H9 (cell line): ENCODE measurements around the gene PLD1. TPM values are rescaled to one million over a fixed set of nuclear protein-coding genes. Genes with fewer than 3 reads are reported as not detected.

Experiments
- DNase-seq: peaks from one replicate; pipeline ENCODE4 v3.0.0-alpha.2; 2017
- H2AFZ ChIP-seq: one replicate; pipeline ENCODE4 v1.6.1; 2013; ENCODE audit warnings: mild to moderate bottlenecking, low read length, control low read depth, moderate library complexity
- H2AK5ac ChIP-seq: 2 replicates; pipeline ENCODE4 v1.6.1; 2013; ENCODE audit warnings: low read length, control low read depth, mixed read lengths; ENCODE audit not compliant: insufficient read length
- H2BK120ac ChIP-seq: one replicate; pipeline ENCODE4 v1.6.1; 2013; ENCODE audit warnings: low read depth, mild to moderate bottlenecking, low read length, control low read depth, inconsistent platforms; ENCODE audit not compliant: poor library complexity, severe bottlenecking
- H2BK12ac ChIP-seq: 2 replicates; pipeline ENCODE4 v1.6.1; 2013; ENCODE audit warnings: low read length, control low read depth, mixed read lengths, low read depth; ENCODE audit not compliant: insufficient read length
- H2BK15ac ChIP-seq: 2 replicates; pipeline ENCODE4 v1.6.1; 2013; ENCODE audit warnings: low read depth, low read length, control low read depth
- H2BK20ac ChIP-seq: one replicate; pipeline ENCODE4 v1.6.1; 2013; ENCODE audit warnings: low read depth, mild to moderate bottlenecking, low read length, control low read depth, inconsistent platforms; ENCODE audit not compliant: poor library complexity, severe bottlenecking
- H2BK5ac ChIP-seq: 2 replicates; pipeline ENCODE4 v1.6.1; 2013; ENCODE audit warnings: low read length, control low read depth, mixed read lengths; ENCODE audit not compliant: insufficient read length
- H3K14ac ChIP-seq: 2 replicates; pipeline ENCODE4 v1.6.1; 2013; ENCODE audit warnings: low read length, control low read depth; ENCODE audit not compliant: insufficient read depth
- H3K18ac ChIP-seq: 2 replicates; pipeline ENCODE4 v1.6.1; 2013; ENCODE audit warnings: low read depth, mild to moderate bottlenecking, mixed read lengths, low read length, control low read depth; ENCODE audit not compliant: insufficient read length
- H3K23ac ChIP-seq: 2 replicates; pipeline ENCODE4 v1.6.1; 2013; ENCODE audit warnings: low read length, control low read depth, mixed read lengths, low read depth; ENCODE audit not compliant: insufficient read length
- H3K23me2 ChIP-seq: 2 replicates; pipeline ENCODE4 v1.6.1; 2013; ENCODE audit warnings: low read depth, mild to moderate bottlenecking, mixed read lengths, low read length, control low read depth; ENCODE audit not compliant: insufficient read length, poor library complexity, severe bottlenecking
- H3K27ac ChIP-seq: 2 replicates; pipeline ENCODE4 v1.5.1; 2013; ENCODE audit warnings: low read length, control low read depth, mixed read lengths, low read depth; ENCODE audit not compliant: insufficient read length
- H3K27me3 ChIP-seq: 2 replicates; pipeline ENCODE4 v1.6.1; 2013; ENCODE audit warnings: low read length, control low read depth, inconsistent platforms; ENCODE audit not compliant: insufficient read depth
- H3K4ac ChIP-seq: 2 replicates; pipeline ENCODE4 v1.6.1; 2013; ENCODE audit warnings: low read depth, mild to moderate bottlenecking, control low read depth, inconsistent platforms, low read length, moderate library complexity
- H3K4me1 ChIP-seq: 2 replicates; pipeline ENCODE4 v1.6.1; 2013; ENCODE audit warnings: low read length, control low read depth, inconsistent platforms; ENCODE audit not compliant: insufficient read depth
- H3K4me2 ChIP-seq: 2 replicates; pipeline ENCODE4 v1.6.1; 2013; ENCODE audit warnings: low read length, control low read depth, mixed read lengths; ENCODE audit not compliant: insufficient read length, insufficient read depth
- H3K56ac ChIP-seq: 2 replicates; pipeline ENCODE4 v1.6.1; 2013; ENCODE audit warnings: low read depth, mild to moderate bottlenecking, mixed read lengths, low read length, control low read depth; ENCODE audit not compliant: insufficient read length
- H3K79me1 ChIP-seq: 2 replicates; pipeline ENCODE4 v1.6.1; 2013; ENCODE audit warnings: low read depth, mild to moderate bottlenecking, moderate library complexity, low read length, control low read depth, inconsistent platforms; ENCODE audit not compliant: insufficient read depth, poor library complexity, severe bottlenecking
- H3K79me2 ChIP-seq: 2 replicates; pipeline ENCODE4 v1.6.1; 2013; ENCODE audit warnings: low read length, control low read depth, inconsistent platforms; ENCODE audit not compliant: insufficient read depth
- H3K9ac ChIP-seq: 2 replicates; pipeline ENCODE4 v1.6.1; 2013; ENCODE audit warnings: low read length, control low read depth, mixed read lengths; ENCODE audit not compliant: insufficient read length; ENCODE audit errors: extremely low read depth
- H3K9me3 ChIP-seq: one replicate; pipeline ENCODE4 v1.6.1; 2013; ENCODE audit warnings: low read depth, low read length, inconsistent platforms; ENCODE audit not compliant: control insufficient read depth
- H3T11ph ChIP-seq: one replicate; pipeline ENCODE4 v1.6.1; 2013; ENCODE audit warnings: mild to moderate bottlenecking, low read length, control low read depth, inconsistent platforms
- H4K20me1 ChIP-seq: one replicate; pipeline ENCODE4 v1.6.1; 2013; ENCODE audit not compliant: control insufficient read depth, insufficient read length, insufficient read depth
- H4K5ac ChIP-seq: 2 replicates; pipeline ENCODE4 v1.6.1; 2013; ENCODE audit warnings: low read depth, mild to moderate bottlenecking, mixed read lengths, low read length, control low read depth; ENCODE audit not compliant: insufficient read length
- H4K8ac ChIP-seq: replicated peaks from 2 replicates; pipeline ENCODE4 v1.6.1; 2013; ENCODE audit warnings: low read length, control low read depth, mixed read lengths, low read depth; ENCODE audit not compliant: insufficient read length
- H4K91ac ChIP-seq: 2 replicates; pipeline ENCODE4 v1.6.1; 2013; ENCODE audit warnings: low read depth, mild to moderate bottlenecking, moderate library complexity, mixed read lengths, low read length, control low read depth; ENCODE audit not compliant: insufficient read length
- H3K27ac Mint-ChIP-seq, 3 experiments: 2 replicates in 2 of 3; 3 replicates in 1 of 3; pipeline ENCODE4 v1.8.0; 2020 to 2021; ENCODE audit warnings: mixed read lengths in 3 of 3, mild to moderate bottlenecking in 1 of 3, moderate library complexity in 1 of 3
- H3K27me3 Mint-ChIP-seq: 2 replicates; pipeline ENCODE4 v1.8.0; 2021; ENCODE audit warnings: low read depth, mild to moderate bottlenecking, moderate library complexity, mixed read lengths
- H3K36me3 Mint-ChIP-seq, 3 experiments: 2 replicates in 2 of 3; 3 replicates in 1 of 3; pipeline ENCODE4 v1.8.0; 2020 to 2021; ENCODE audit warnings: low read depth in 3 of 3, mixed read lengths in 3 of 3; ENCODE audit not compliant: insufficient read depth in 1 of 3
- H3K4me1 Mint-ChIP-seq, 2 experiments: 2 replicates each; pipeline ENCODE4 v1.8.0; 2020; ENCODE audit warnings: mixed read lengths in 2 of 2
- H3K4me3 Mint-ChIP-seq, 2 experiments: 2 replicates in 1 of 2; 3 replicates in 1 of 2; pipeline ENCODE4 v1.8.0; 2020 to 2021; ENCODE audit warnings: mild to moderate bottlenecking in 2 of 2, mixed read lengths in 2 of 2, moderate library complexity in 1 of 2
- H3K9me3 Mint-ChIP-seq, 2 experiments: 2 replicates in 1 of 2; 3 replicates in 1 of 2; pipeline ENCODE4 v1.8.0; 2020; ENCODE audit warnings: mild to moderate bottlenecking in 2 of 2, mixed read lengths in 2 of 2, moderate library complexity in 1 of 2
- total RNA-seq: library from RNA; stranded (reverse); gene quantifications from 2 replicates; pipeline ENCODE4 v1.2.1, GENCODE V29; 2021
- TF ChIP-seq, protein P1 (sequence below): fragments of 200-600 bp; sonication (generic); conservative IDR thresholded peaks from 3 replicates; pipeline ENCODE4 v1.8.0; 2021; ENCODE audit warnings: antibody characterized with exemption, mild to moderate bottlenecking

Gene PLD1
- total RNA-seq, 1 experiment from 2014 or later, result 1.8 TPM

DNA sequence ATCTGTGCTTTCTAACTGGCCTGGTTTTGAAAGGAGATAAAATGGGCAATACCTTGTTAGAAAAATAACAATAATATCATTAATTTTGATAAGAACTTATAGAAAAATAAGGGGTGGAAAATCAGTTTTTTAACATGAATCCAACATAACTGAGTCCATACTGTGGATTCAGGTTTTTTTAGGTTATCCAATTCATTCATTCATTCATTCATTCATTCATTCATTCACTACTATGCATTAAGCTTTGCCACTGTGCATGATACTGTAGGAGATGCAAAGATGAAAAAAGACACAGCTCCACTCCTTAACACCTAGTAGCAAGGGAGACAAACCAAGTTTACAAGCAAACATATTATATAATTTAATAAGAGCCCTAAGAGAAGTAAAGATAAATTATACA is 253.1 kb downstream of the PLD1 start:
- Histone ChIP-seq H3K9ac (no peak overlapping the region), H4K8ac (no peak overlapping the region), H4K5ac (no peak overlapping the region), H2AK5ac (no peak overlapping the region), H2BK5ac (no peak overlapping the region), H4K91ac (no peak overlapping the region), H3T11ph (no peak overlapping the region), H3K4ac (no peak overlapping the region), H2BK120ac (no peak overlapping the region), H3K27ac (no peak overlapping the region), H3K4me2 (no peak overlapping the region), H2BK15ac (no peak overlapping the region), H3K56ac (no peak overlapping the region), H2BK12ac (no peak overlapping the region), H2AFZ (no peak overlapping the region), H3K79me1 (no peaks in the 10 kb centered on the region), H3K79me2 (no peaks in the 10 kb centered on the region), H3K27me3 (no peaks in the 10 kb centered on the region), H3K18ac (no peak overlapping the region), H2BK20ac (no peak overlapping the region), H3K23me2 (no peaks in the 10 kb centered on the region), H3K9me3 (no peaks in the 10 kb centered on the region), H3K23ac (no peak overlapping the region), H3K14ac (no peak overlapping the region), H4K20me1 (no peaks in the 10 kb centered on the region), H3K4me1 (no peaks in the 10 kb centered on the region)
- Mint-ChIP-seq H3K27ac (no peak overlapping the region), H3K4me3 (no peak overlapping the region), H3K4me1 (peaks cover 7 to 10% of the 10 kb centered on the region in 2 experiments), H3K36me3 (no peaks in the 10 kb centered on the region), H3K27me3 (no peaks in the 10 kb centered on the region), H3K9me3 (no peaks in the 10 kb centered on the region; a peak in 1 of 5 replicates)
- DNase-seq, result no peak
- TF ChIP-seq, protein P1, sequence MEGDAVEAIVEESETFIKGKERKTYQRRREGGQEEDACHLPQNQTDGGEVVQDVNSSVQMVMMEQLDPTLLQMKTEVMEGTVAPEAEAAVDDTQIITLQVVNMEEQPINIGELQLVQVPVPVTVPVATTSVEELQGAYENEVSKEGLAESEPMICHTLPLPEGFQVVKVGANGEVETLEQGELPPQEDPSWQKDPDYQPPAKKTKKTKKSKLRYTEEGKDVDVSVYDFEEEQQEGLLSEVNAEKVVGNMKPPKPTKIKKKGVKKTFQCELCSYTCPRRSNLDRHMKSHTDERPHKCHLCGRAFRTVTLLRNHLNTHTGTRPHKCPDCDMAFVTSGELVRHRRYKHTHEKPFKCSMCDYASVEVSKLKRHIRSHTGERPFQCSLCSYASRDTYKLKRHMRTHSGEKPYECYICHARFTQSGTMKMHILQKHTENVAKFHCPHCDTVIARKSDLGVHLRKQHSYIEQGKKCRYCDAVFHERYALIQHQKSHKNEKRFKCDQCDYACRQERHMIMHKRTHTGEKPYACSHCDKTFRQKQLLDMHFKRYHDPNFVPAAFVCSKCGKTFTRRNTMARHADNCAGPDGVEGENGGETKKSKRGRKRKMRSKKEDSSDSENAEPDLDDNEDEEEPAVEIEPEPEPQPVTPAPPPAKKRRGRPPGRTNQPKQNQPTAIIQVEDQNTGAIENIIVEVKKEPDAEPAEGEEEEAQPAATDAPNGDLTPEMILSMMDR, result no peak
